22Rv1 (cell line): ENCODE results near the gene KCNQ1OT1.

Experiments used
- H3K27ac ChIP-seq: fragments of 450-650 bp; 2 replicates; pipeline ENCODE4 v1.5.1; 2017
- CTCF ChIP-seq: fragments of 450-650 bp; IDR thresholded peaks from 2 replicates; pipeline ENCODE4 v1.5.1; 2017; ENCODE audit warnings: mild to moderate bottlenecking
- ZFX ChIP-seq: fragments of 450-650 bp; IDR thresholded peaks from 2 replicates; pipeline ENCODE4 v1.6.1; 2017; ENCODE audit warnings: antibody characterized with exemption, borderline replicate concordance

Gene KCNQ1OT1

GRCh38 chr11:2609345-2609744 is 90.4 kb downstream of the KCNQ1OT1 start:
- TF ChIP-seq ZFX (no peak), CTCF (no peak)
- H3K27ac ChIP-seq: no peak overlapping the region

- TF ChIP-seq ZFX (no peak), CTCF (no peak)
- H3K27ac ChIP-seq: no peak overlapping the region
Observed at GRCh38 chr11:2599561-2600189, 100.1 kb downstream of the KCNQ1OT1 start.

- no peak overlapping the region for H3K27ac ChIP-seq
- TF ChIP-seq ZFX (no peak), CTCF (no peak)
Observed at GRCh38 chr11:2595204-2595603, 104.6 kb downstream of the KCNQ1OT1 start.

- no peak for TF ChIP-seq CTCF
- no peak overlapping the region for H3K27ac ChIP-seq
Observed at GRCh38 chr11:2594267-2594666, 105.5 kb downstream of the KCNQ1OT1 start.

GRCh38 chr11:2593393-2593950 is 106.3 kb downstream of the KCNQ1OT1 start:
- TF ChIP-seq CTCF (no peak), ZFX (no peak)
- H3K27ac ChIP-seq: no peak overlapping the region

- H3K27ac ChIP-seq: no peak overlapping the region
- TF ChIP-seq ZFX: no peak
- no peak for TF ChIP-seq CTCF
Observed at GRCh38 chr11:2592559-2593392, 107.0 kb downstream of the KCNQ1OT1 start.

GRCh38 chr11:2591805-2592204 is 108.0 kb downstream of the KCNQ1OT1 start:
- TF ChIP-seq ZFX: no peak
- TF ChIP-seq CTCF: no peak
- no peak overlapping the region for H3K27ac ChIP-seq
